Right renal pelvis (tissue), 4 donors: ENCODE measurements around the gene CTNNA1. TPM values are rescaled to one million over a fixed set of nuclear protein-coding genes. Genes with fewer than 3 reads are reported as not detected.

Experiments used
- DNase-seq, 4 donors: peaks; one replicate each; pipeline ENCODE4 v3.0.0-alpha.2; 2013; ENCODE audit warnings: low read depth in 4 of 4, low spot score in 3 of 4, missing footprints in 1 of 4
- polyA plus RNA-seq, 4 donors: library from polyadenylated mRNA; unstranded; fragments of 120-200 nt; gene quantifications; one replicate each; pipeline ENCODE4 v1.2.1, GENCODE V29; 2013; ENCODE audit not compliant: insufficient read length in 4 of 4

The CTNNA1 gene
- polyA plus RNA-seq, 4 donors: 368 to 439 (median 406) TPM

GRCh38 chr5:138843316-138844124 is 90.3 kb downstream of the CTNNA1 start:
- no peak for DNase-seq

DNA sequence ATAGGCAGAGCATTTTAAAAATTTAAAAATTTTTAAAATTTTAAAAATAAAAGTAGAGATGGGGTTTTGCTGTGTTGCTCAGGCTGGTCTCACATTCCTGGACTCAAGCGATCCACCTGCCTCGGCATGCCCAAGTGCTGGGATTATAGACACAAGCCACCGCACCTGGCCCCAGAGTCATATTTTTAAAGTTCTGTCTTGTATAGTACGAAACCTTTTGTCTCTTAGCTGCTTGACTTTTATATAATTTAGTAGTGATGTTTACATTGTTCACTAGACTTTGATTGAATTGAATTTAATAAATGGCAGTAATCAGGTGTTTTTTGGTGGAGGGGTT is 90.9 kb downstream of the CTNNA1 start:
- DNase-seq: no peak

GRCh38 chr5:138844812-138845513 is 91.7 kb downstream of the CTNNA1 start:
- no peak for DNase-seq

- no peak for DNase-seq
Observed at GRCh38 chr5:138849439-138849838, 96.2 kb downstream of the CTNNA1 start.

DNA sequence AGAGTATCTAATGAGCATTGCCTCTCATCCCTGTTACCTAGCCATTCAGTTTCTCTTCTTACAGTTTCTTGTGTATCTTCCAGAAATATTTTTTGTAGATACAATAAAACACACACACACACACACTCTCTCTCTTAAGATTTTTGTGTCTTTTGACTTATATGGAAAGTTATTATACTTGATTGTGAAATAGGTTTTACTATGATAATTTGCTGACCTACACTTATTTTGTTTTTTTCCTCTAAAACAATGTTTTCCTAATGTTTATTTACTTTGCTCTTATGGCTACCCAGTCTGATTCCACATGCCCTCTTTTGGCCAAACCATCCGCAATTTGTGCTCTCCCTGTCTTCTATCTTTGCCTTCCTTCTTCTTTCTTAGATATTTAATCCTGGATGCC is 96.7 kb downstream of the CTNNA1 start:
- DNase-seq: no peak

DNA sequence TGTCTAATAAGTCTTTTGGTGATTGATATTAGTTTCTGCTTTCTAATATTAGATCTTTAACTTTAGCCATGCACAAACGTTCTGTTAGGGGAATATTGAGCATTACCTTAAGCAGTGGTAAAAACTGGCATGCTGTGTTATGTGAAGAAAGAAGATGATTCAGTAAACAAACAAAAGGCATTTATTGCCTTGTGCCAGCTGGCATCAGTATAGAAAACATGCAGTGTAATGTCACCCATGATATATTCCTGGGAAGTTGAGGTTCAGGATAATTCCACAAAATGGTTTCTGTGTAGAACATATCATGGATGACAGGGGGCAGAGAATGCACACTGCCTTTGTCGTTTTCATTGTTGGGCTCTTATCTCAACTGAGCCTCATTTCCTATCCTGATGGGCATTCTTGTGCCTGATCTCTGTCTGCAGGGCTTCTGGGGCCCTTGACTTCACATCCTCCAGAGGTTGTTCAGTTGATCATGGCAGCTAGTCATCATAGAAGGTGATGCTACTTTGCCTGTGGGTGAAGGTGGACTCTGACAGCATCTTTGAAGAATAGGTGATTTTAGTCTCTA is 97.7 kb downstream of the CTNNA1 start:
- no peak for DNase-seq

GRCh38 chr5:138853132-138853531 is 99.9 kb downstream of the CTNNA1 start:
- DNase-seq: no peak

- DNase-seq: no peak
Observed at GRCh38 chr5:138867011-138867410, 113.8 kb downstream of the CTNNA1 start.

DNA sequence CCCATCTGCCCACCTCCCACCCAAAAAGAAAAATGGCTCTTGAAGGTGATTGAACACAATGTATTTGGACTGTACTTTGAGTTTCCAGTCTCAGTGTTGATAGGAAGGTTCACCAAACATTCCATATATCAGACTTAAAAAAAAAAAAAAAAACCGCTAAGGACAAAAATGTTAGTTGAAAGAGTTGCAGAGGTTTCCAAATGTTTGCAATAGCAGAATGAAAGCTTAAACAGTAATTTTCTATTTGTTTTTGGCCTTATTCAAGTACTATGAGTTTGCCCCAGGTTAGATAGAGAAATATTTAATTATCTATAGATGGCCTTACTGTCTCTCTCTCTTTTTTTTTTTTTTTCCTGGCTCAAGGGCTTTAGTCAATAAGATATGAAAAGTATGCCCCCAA is 115.8 kb downstream of the CTNNA1 start:
- no peak for DNase-seq

GRCh38 chr5:138869763-138870500 is 116.7 kb downstream of the CTNNA1 start:
- no peak for DNase-seq

GRCh38 chr5:138870611-138871010 is 117.4 kb downstream of the CTNNA1 start:
- no peak for DNase-seq

DNA sequence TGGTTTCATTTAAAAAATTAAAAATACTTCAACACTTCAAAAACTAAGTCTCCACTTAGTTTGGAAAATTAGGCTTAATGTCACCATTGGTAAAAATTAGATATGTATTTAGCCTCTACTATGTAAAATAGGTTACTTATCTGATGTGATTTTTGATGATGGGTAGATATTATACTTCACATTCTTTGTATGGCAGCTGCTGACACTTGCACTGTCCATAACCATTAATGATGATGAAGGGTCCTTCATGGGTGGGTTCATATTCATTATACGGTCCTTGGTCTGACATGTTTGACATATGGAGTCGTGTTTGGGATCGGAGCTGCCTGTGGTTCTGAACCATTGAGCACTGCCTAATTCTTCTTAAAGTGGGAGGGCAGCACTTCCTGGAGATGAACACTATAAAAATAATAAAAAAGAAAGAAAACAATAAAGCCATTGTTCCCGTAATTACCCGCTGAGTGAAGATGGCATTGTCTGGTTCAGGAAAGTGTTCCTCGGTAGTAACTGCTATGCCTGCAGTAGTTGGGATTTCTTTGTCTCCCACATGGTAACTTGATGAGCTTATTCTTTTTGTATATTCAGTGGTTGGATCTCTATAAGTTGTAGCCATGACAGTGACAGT is 119.7 kb downstream of the CTNNA1 start:
- no peak for DNase-seq

DNA sequence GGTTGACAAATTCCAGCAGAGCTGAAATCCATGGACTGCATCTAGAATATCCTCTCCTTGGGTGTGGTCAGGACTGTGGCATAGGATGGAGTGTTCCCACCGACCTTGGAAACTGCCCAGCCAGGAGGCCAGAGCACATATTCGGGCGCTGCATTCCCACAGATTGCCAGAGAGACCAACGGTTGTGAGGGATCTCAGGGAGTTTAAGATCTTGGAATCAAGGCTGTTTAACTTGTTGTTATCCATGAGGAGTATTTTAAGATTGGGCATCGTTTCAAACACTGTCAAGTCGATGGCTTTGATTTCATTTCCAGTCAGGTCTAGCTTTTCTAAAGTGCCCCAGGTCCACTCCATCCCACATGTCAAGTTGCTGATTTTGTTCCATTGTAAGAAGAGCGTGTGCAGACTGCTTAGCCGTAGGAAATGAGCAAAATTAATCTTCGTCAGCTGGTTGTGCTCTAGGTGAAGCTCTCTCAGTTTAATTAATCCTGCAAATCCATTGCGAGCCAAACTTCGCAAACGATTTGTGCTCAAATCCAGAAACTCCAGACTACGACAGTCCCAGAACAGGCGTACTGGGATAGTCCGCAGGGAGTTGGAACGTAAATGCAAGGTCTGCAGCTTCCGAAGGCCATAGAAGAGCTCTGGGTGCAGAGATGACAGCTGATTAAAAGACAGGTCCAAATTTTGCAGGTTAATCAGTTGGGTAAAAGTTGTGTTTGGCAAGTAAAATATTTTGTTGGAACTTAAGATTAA is 120.4 kb downstream of the CTNNA1 start:
- DNase-seq: no peak

DNA sequence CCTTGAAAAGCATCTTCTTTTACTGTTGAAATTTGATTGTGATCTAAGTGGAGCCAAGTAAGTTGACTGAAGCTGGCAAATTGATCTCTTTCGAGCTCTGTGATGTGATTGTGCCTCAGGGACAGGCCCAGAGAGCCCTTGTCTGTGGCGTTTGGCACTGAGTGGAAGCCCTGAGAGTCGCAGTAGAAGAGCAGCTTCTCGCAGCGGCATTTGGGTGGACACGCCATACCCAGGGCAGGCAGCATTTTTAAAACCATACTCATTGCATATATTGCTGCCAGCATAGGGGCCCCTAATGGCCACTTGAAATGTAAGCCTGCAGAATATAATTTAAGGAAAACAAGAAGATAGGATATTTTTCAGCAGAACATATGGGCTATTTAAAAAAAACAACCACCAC is 121.0 kb downstream of the CTNNA1 start:
- no peak for DNase-seq

- peak in 1 of 4 donors; percentile 60 for DNase-seq
Observed at GRCh38 chr5:138874771-138875551, 121.7 kb downstream of the CTNNA1 start, which contains the start of gene LRRTM2. Gene LRRTM2, minus strand, starts transcription at chr5:138875335. Its CDS starts 424 bp downstream, at chr5:138874911.

DNA sequence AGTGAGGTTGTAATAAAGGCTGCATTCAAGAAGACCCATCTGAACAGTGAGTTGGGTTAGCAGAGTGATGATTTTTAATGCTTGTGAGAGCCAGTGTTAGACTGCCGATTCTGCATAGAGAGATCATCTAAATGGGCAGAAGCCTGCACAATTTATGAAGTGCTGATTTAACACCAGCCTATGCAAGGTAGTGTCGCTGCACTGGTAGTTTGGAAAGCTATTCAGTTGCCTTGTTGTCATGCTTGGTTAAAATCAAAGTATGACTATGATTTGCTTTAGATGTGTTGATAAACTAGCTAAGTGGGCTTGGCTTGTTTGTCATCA is 122.3 kb downstream of the CTNNA1 start:
- DNase-seq: no peak

DNA sequence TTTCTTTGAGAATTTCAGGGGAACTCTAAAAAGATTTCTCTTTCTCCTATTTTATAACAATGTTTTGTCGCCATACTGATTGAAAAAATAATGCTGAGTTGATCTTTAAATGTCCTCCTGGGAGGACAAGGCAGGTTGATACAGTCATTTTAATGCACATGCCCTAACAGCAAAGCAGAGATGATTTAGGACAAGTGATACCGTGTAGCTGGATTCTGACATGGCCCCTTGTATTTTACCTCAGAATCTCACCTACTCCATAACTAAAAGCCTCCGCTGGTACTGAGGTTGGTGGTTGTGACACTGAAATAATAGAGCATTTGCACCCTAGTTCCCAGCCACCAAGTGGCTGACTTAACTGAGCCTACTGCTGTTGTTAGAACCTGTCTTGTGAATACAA is 122.7 kb downstream of the CTNNA1 start:
- DNase-seq: no peak

GRCh38 chr5:138876811-138877210 is 123.6 kb downstream of the CTNNA1 start:
- no peak for DNase-seq
